GM23338 (cell line): ENCODE data around the gene CDKL4. TPM values are rescaled to one million over a fixed set of nuclear protein-coding genes. Genes with fewer than 3 reads are reported as not detected.
A peak's percentile ranks its signal among the peaks of the same experiment; 100 is the strongest.

ENCODE experiments used
- ATAC-seq: fragments of 200-7000 bp; cut with Tn5 transposase; 3 replicates; pipeline ENCODE4 v1.9.1; 2020
- DNase-seq: peaks from one replicate; pipeline ENCODE4 v3.0.0-alpha.2; 2015; ENCODE audit warnings: low spot score
- H2AFZ ChIP-seq: fragments of 200-600 bp; sonication (generic); 2 replicates; pipeline ENCODE4 v1.8.0; 2016; ENCODE audit warnings: antibody characterized with exemption, mild to moderate bottlenecking, moderate library complexity
- H3F3A ChIP-seq: fragments of 200-600 bp; sonication (generic); replicated peaks from 2 replicates; pipeline ENCODE4 v1.8.0; 2017; ENCODE audit warnings: antibody characterized with exemption, mixed run types, low read depth
- H3K27ac ChIP-seq: fragments of 200-600 bp; sonication (generic); 2 replicates; pipeline ENCODE4 v1.6.1; 2016; ENCODE audit warnings: low read depth
- H3K27me3 ChIP-seq: fragments of 200-600 bp; sonication (generic); 2 replicates; pipeline ENCODE4 v1.8.0; 2016; ENCODE audit warnings: mild to moderate bottlenecking, mixed run types, moderate library complexity; ENCODE audit not compliant: insufficient read depth
- H3K36me3 ChIP-seq: fragments of 200-600 bp; sonication (generic); 2 replicates; pipeline ENCODE4 v1.8.0; 2016; ENCODE audit warnings: mild to moderate bottlenecking; ENCODE audit not compliant: insufficient read depth
- H3K4me1 ChIP-seq: fragments of 200-600 bp; sonication (generic); 2 replicates; pipeline ENCODE4 v1.8.0; 2016; ENCODE audit warnings: mild to moderate bottlenecking, moderate library complexity; ENCODE audit not compliant: insufficient read depth
- H3K4me2 ChIP-seq: fragments of 200-600 bp; sonication (generic); 2 replicates; pipeline ENCODE4 v1.7.1; 2017; ENCODE audit warnings: mixed run types
- H3K4me3 ChIP-seq: fragments of 200-600 bp; sonication (generic); 2 replicates; pipeline ENCODE4 v1.6.1; 2016; ENCODE audit warnings: mixed run types
- H3K79me2 ChIP-seq: fragments of 200-600 bp; sonication (generic); replicated peaks from 2 replicates; pipeline ENCODE4 v1.8.0; 2017; ENCODE audit warnings: mild to moderate bottlenecking; ENCODE audit not compliant: insufficient read depth
- H3K9me2 ChIP-seq: fragments of 200-600 bp; sonication (generic); 2 replicates; pipeline ENCODE4 v1.8.0; 2017; ENCODE audit not compliant: insufficient read depth
- H4K20me1 ChIP-seq: fragments of 200-600 bp; sonication (generic); replicated peaks from 2 replicates; pipeline ENCODE4 v1.8.0; 2017; ENCODE audit warnings: mild to moderate bottlenecking; ENCODE audit not compliant: insufficient read depth
- H3K27ac Mint-ChIP-seq: 2 replicates; pipeline ENCODE4 v1.8.0; 2020; ENCODE audit warnings: inconsistent platforms, mild to moderate bottlenecking, moderate library complexity, mixed read lengths
- H3K27me3 Mint-ChIP-seq: 3 replicates; pipeline ENCODE4 v1.8.0; 2022; ENCODE audit warnings: low read depth, mild to moderate bottlenecking, moderate library complexity, mixed read lengths, inconsistent platforms; ENCODE audit not compliant: insufficient read depth, poor library complexity
- H3K36me3 Mint-ChIP-seq: 3 replicates; pipeline ENCODE4 v1.8.0; 2021; ENCODE audit warnings: low read depth, mild to moderate bottlenecking, inconsistent platforms, moderate library complexity, mixed read lengths
- H3K4me1 Mint-ChIP-seq: 3 replicates; pipeline ENCODE4 v1.8.0; 2020; ENCODE audit warnings: mild to moderate bottlenecking, inconsistent platforms, mixed read lengths
- H3K4me3 Mint-ChIP-seq: 3 replicates; pipeline ENCODE4 v1.8.0; 2021; ENCODE audit warnings: moderate library complexity, mild to moderate bottlenecking, inconsistent platforms, mixed read lengths
- H3K9me3 Mint-ChIP-seq: 3 replicates; pipeline ENCODE4 v1.8.0; 2020; ENCODE audit warnings: moderate library complexity, mild to moderate bottlenecking, inconsistent platforms, mixed read lengths
- EZH2 ChIP-seq: fragments of 200-600 bp; sonication (generic); IDR thresholded peaks from one replicate; pipeline ENCODE4 v1.8.0; 2017; ENCODE audit warnings: antibody characterized with exemption, mild to moderate bottlenecking, low read depth; ENCODE audit not compliant: unreplicated experiment
- EZH2phosphoT487 ChIP-seq: fragments of 200-600 bp; sonication (generic); IDR thresholded peaks from one replicate; pipeline ENCODE4 v1.8.1; 2018; ENCODE audit warnings: antibody characterized with exemption; ENCODE audit not compliant: unreplicated experiment
- JUNB ChIP-seq: IDR thresholded peaks from one replicate; pipeline ENCODE4 v1.6.1; 2016; ENCODE audit warnings: antibody characterized with exemption; ENCODE audit not compliant: unreplicated experiment
- NANOG ChIP-seq: IDR thresholded peaks from 2 replicates; pipeline ENCODE4 v1.6.1; 2016; ENCODE audit warnings: antibody characterized with exemption, borderline replicate concordance
- POLR2AphosphoS5 ChIP-seq: IDR thresholded peaks from 2 replicates; pipeline ENCODE4 v1.6.1; 2016; ENCODE audit warnings: antibody characterized with exemption, low read depth
- STAT1 ChIP-seq: IDR thresholded peaks from one replicate; pipeline ENCODE4 v1.6.1; 2016; ENCODE audit warnings: antibody characterized with exemption; ENCODE audit not compliant: unreplicated experiment
- ZNF114 ChIP-seq: fragments of 250-450 bp; sonication (Bioruptor Pico); IDR thresholded peaks from 2 replicates; pipeline ENCODE4 v1.5.0; 2020; ENCODE audit warnings: mild to moderate bottlenecking, moderate library complexity
- long read RNA-seq: library from polyadenylated mRNA; unstranded; transcript quantifications from one replicate; pipeline ENCODE4 v2.0.0, GENCODE V29; 2020; ENCODE audit not compliant: unreplicated experiment
- polyA plus RNA-seq: library from polyadenylated mRNA; unstranded; fragments of >200 nt; fragmentation: Nextera tagmentation; extraction: Ambion mirVana; gene quantifications from 2 replicates; pipeline ENCODE4 v1.2.1, GENCODE V29; 2016
- total RNA-seq: library from RNA; depleted of rRNA; stranded (reverse); fragments of >200 nt; shearing (Covaris generic); gene quantifications from 2 replicates; pipeline ENCODE4 v1.2.3, GENCODE V29; 2014; rRNA removed
- TF ChIP-seq, protein P1 (sequence below): IDR thresholded peaks from one replicate; pipeline ENCODE4 v1.6.1; 2018; ENCODE audit warnings: antibody characterized with exemption; ENCODE audit not compliant: unreplicated experiment
- TF ChIP-seq, protein P2 (sequence below): IDR thresholded peaks from 2 replicates; pipeline ENCODE4 v1.6.1; 2016; ENCODE audit warnings: antibody characterized with exemption
- TF ChIP-seq, protein P3 (sequence below), 2 experiments: fragments of 200-600 bp in 1 of 2; sonication (generic) in 1 of 2; conservative IDR thresholded peaks; 2 replicates each; pipeline versions ENCODE4 v1.5.1 to v1.6.1; 2016 to 2017; ENCODE audit warnings: antibody characterized with exemption in 2 of 2, low read depth in 2 of 2, mild to moderate bottlenecking in 2 of 2, moderate library complexity in 1 of 2

Gene CDKL4
- 0.24 TPM in 1 of 2 replicates, not detected in the other for total RNA-seq
- not detected in 2 replicates for polyA plus RNA-seq
- long read RNA-seq, result 0 reads

DNA sequence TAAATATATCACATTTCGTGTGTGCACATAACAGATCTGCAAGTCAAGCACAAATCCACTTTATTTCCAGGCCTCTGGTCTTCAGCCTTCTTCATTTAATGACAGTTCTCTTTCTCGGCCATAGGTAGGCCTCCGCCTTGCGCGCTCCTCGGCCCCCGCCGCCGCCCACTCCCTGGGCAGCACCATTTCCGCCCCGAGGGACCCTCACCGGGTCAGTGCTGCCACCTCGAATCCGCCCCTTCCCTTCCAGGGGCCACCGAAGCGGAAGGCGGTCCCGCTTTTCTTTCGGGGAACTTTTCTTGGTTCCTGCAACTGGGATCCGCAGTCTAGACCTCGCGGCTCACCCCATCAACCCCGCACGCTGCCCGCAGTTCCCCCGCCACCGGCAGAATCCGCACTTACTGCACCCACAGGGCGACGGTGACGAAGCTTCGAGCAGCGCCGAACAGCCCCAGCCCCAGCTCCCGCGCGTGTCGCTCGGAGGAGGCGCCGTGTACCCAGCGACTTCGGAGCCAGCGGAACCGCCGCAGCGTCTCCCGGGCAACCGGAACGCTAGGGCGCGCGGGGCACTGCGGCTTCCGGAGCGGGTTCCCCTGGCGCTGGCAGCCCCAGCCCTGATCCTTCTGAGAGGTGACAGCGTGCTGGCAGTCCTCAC is at the start of gene CDKL4:
Gene CDKL4 (minus strand): TSS at position 502 of the 655 bp plus-strand sequence.
- peaks cover 22% of the 10 kb centered on the region for H3K9me3 Mint-ChIP-seq
- ATAC-seq, result peak; percentile 60
- Histone ChIP-seq H4K20me1 (no peaks in the 10 kb centered on the region), H3K4me3 (no peak within 1 kb of the TSS), H3K79me2 (no peaks in the 10 kb centered on the region), H3K4me2 (no peak within 1 kb of the TSS), H3K4me1 (peaks cover 19% of the 10 kb centered on the region), H3K36me3 (no peaks in the 10 kb centered on the region), H3K9me2 (no peaks in the 10 kb centered on the region), H3F3A (peaks cover 6% of the 10 kb centered on the region; the same call in 1 of the 2 replicates), H3K27me3 (no peaks in the 10 kb centered on the region), H2AFZ (no peak within 1 kb of the TSS), H3K27ac (no peak within 1 kb of the TSS)
- H3K27me3 Mint-ChIP-seq, result peaks cover 3% of the 10 kb centered on the region
- TF ChIP-seq, protein P1, sequence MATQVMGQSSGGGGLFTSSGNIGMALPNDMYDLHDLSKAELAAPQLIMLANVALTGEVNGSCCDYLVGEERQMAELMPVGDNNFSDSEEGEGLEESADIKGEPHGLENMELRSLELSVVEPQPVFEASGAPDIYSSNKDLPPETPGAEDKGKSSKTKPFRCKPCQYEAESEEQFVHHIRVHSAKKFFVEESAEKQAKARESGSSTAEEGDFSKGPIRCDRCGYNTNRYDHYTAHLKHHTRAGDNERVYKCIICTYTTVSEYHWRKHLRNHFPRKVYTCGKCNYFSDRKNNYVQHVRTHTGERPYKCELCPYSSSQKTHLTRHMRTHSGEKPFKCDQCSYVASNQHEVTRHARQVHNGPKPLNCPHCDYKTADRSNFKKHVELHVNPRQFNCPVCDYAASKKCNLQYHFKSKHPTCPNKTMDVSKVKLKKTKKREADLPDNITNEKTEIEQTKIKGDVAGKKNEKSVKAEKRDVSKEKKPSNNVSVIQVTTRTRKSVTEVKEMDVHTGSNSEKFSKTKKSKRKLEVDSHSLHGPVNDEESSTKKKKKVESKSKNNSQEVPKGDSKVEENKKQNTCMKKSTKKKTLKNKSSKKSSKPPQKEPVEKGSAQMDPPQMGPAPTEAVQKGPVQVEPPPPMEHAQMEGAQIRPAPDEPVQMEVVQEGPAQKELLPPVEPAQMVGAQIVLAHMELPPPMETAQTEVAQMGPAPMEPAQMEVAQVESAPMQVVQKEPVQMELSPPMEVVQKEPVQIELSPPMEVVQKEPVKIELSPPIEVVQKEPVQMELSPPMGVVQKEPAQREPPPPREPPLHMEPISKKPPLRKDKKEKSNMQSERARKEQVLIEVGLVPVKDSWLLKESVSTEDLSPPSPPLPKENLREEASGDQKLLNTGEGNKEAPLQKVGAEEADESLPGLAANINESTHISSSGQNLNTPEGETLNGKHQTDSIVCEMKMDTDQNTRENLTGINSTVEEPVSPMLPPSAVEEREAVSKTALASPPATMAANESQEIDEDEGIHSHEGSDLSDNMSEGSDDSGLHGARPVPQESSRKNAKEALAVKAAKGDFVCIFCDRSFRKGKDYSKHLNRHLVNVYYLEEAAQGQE, result no peak
- no peak for TF ChIP-seq EZH2
- peaks cover 19% of the 10 kb centered on the region for H3K4me1 Mint-ChIP-seq
- no peak within 1 kb of the TSS for H3K4me3 Mint-ChIP-seq
- no peak for DNase-seq
- peaks cover 9% of the 10 kb centered on the region; the same call in 2 of the 3 replicates for H3K36me3 Mint-ChIP-seq
- H3K27ac Mint-ChIP-seq, result no peak within 1 kb of the TSS

DNA sequence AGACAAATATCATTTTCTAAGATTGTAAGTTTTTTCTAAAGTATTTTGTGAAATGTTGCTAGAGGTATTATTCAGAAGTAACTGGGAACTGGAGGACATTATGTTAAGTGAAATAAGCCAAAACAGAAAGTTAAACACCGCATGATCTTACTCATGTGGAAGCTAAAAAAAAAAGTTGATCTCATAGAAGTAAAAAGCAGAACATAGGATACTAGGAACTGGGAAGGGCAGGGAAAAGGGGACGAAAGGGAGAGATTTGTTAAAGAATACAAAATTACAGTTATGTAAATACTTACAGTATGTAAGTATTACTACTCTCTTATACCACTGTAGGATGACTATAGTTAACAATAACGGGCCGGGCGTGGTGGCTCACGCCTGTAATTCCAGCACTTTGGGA is 46.7 kb upstream of the CDKL4 start:
- H3K27ac ChIP-seq, result no peak overlapping the region
- H3F3A ChIP-seq, result no peaks in the 10 kb centered on the region
- Mint-ChIP-seq H3K27me3 (peaks cover 1% of the 10 kb centered on the region), H3K4me1 (peaks cover 6% of the 10 kb centered on the region; the same call in 2 of the 3 replicates), H3K27ac (no peak overlapping the region), H3K9me3 (no peaks in the 10 kb centered on the region), H3K4me3 (no peak overlapping the region), H3K36me3 (peaks cover 39% of the 10 kb centered on the region)
- ATAC-seq, result no peak
- peaks cover 9% of the 10 kb centered on the region; the same call in 1 of the 2 replicates for H3K4me1 ChIP-seq
- no peaks in the 10 kb centered on the region for H3K79me2 ChIP-seq
- no peaks in the 10 kb centered on the region for H3K27me3 ChIP-seq
- H3K36me3 ChIP-seq, result peaks cover 27% of the 10 kb centered on the region
- no peak overlapping the region for H3K4me2 ChIP-seq
- H3K9me2 ChIP-seq, result no peaks in the 10 kb centered on the region
- no peaks in the 10 kb centered on the region for H4K20me1 ChIP-seq
- H3K4me3 ChIP-seq, result no peak overlapping the region
- H2AFZ ChIP-seq, result no peak overlapping the region
- DNase-seq, result no peak
- no peak for TF ChIP-seq POLR2AphosphoS5
- no peak for TF ChIP-seq NANOG
- TF ChIP-seq, protein P2, sequence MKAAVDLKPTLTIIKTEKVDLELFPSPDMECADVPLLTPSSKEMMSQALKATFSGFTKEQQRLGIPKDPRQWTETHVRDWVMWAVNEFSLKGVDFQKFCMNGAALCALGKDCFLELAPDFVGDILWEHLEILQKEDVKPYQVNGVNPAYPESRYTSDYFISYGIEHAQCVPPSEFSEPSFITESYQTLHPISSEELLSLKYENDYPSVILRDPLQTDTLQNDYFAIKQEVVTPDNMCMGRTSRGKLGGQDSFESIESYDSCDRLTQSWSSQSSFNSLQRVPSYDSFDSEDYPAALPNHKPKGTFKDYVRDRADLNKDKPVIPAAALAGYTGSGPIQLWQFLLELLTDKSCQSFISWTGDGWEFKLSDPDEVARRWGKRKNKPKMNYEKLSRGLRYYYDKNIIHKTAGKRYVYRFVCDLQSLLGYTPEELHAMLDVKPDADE, result no peak
- TF ChIP-seq, protein P1, result no peak
- TF ChIP-seq JUNB, result no peak
- TF ChIP-seq ZNF114 (CRISPR knock-in tag), result no peak
- no peak for TF ChIP-seq EZH2phosphoT487
- TF ChIP-seq, protein P3, sequence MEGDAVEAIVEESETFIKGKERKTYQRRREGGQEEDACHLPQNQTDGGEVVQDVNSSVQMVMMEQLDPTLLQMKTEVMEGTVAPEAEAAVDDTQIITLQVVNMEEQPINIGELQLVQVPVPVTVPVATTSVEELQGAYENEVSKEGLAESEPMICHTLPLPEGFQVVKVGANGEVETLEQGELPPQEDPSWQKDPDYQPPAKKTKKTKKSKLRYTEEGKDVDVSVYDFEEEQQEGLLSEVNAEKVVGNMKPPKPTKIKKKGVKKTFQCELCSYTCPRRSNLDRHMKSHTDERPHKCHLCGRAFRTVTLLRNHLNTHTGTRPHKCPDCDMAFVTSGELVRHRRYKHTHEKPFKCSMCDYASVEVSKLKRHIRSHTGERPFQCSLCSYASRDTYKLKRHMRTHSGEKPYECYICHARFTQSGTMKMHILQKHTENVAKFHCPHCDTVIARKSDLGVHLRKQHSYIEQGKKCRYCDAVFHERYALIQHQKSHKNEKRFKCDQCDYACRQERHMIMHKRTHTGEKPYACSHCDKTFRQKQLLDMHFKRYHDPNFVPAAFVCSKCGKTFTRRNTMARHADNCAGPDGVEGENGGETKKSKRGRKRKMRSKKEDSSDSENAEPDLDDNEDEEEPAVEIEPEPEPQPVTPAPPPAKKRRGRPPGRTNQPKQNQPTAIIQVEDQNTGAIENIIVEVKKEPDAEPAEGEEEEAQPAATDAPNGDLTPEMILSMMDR (conservative IDR thresholded peaks at IDR 0.05; ENCODE audit: low read depth in 2 of 2), result no peak
- TF ChIP-seq STAT1, result no peak
